COR-L47 (cell line): Measurements from ENCODE around the gene HMCN1.
"Not testable (repeated sequence)": the region's sequence is repeated elsewhere in the genome, so short reads cannot be mapped to it uniquely, and the experiment has no call there.

Experiments used
- DNase-seq: peaks from one replicate; lab custom pipeline; 2025; lab: John Stamatoyannopoulos, UW

HMCN1 gene

DNA sequence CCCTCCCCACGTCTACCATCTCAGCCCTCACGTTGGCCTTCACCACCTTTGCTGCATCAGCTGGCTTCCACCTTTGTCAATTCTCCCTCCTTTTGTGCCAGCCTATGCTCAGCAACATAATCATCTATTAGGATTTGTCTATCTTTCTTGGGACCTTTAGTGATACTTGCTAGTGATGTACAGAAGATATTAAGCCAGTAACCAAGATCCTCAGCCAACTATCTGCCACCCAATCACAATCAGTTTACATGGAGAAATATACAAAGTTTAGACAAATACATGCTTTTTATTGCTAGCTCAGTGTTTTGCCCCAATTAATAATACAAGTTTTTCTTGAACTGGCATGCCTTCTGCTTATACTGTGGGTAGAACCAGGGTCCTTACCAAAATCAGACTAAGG is 468.6 kb downstream of the HMCN1 start:
- no peak for DNase-seq

DNA sequence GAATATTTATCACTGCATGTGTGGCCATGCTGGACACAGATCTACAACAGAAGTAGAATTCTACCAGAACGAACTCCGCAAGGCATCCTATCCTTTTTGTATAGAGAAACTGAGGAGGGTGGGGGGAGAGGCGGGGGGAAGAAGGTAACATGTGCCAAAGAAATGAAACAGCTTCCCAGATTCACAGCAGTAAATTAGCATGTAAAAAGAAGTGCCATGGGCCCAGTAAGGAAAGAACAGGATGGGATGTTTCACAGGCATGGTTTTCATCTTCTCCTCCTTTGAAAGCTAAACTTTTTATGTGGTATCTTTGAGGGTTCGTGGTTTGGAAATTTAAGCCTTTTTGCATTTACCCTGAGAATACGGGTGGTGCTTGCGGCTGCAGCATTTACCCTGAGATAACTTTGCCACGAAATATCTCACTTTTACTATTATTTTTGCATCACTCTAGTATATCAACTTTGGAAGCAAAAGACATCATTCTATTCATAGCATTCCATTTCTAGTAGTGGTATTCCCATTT is 471.9 kb downstream of the HMCN1 start:
- no peak for DNase-seq

DNA sequence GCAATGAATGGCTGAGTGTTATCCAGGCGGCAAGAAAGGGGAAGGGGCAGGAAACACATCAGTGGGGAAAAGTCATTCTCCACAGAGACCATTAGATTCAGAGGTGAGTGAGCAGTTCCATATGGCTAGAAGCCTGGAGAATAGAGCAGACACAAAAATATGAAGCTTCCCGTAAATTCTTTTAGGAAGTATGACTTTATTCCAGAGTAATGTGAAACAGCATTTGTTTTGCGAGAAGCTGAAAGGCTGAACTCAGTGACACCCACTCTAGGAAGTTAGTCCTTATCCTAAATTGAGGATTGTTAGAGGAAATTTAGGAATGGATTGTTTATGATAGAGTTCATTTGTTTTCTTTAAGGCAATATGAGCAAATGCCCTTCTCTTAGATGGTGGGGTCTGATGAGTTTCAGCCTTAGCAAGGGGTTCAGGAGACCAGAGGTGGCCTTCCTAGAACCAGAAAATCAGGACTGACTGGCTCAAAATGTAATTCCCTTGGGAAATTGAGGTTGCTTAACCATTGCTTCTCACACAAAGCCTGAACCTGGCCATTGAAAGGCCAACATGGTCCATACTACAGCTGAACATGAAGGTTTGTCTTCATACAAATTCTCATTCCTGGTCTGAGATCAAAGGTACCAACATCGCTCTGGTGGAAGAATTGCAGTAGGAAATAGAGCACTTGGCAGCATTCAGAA is 473.3 kb downstream of the HMCN1 start:
- DNase-seq = no peak

DNA sequence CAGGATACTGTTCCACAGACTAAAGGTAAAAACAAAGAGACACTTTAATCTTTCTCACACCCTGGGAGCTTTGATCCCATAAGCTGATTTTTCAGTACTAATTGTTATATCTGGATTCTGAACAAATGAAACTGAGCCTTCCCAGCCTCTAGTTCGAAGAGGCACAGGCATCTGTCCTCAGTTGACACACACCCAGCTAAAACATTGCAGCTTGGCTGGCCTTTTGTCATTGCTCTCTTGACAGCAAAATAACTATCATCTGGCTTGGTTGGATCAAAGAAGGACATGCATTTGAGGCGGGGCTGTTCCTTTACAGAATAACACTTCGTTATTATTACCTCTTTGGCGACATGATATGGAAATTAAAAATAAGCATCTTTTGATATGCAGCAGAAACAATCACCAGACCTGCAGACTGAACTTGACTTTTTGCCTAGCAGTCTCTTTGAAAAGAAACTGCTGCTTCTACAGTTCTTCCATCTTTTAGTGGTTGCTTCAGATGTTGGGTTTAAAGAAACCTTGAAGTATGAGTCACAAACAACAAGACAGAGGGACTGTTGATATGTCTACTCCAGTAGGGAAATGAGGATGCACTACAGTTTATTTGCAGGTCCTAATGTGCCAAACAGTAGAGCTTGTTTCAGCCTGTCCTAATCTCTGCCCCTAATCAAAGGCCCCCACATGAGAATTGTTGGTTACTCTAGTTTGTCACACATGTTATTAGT is 474.4 kb downstream of the HMCN1 start:
- no peak for DNase-seq

DNA sequence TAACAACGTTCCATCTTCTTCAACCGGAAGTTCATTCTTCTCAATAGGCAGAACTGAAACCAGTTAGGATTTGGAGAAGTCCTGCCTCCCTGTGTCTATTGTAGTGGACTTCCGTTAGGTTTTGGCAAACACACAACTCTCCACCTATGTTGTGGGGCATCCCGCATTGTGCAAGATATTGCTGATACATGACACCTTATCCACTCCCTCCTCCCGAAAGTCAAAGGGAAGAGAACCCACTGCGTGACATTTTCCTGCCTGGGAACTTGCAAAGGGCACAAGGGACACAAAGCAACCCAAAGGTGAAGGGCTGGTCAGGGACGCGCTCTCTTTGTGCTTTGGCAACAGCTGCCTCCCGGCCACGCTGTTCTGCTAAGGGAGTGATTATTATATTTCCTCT is 476.1 kb downstream of the HMCN1 start:
- DNase-seq = no peak

DNA sequence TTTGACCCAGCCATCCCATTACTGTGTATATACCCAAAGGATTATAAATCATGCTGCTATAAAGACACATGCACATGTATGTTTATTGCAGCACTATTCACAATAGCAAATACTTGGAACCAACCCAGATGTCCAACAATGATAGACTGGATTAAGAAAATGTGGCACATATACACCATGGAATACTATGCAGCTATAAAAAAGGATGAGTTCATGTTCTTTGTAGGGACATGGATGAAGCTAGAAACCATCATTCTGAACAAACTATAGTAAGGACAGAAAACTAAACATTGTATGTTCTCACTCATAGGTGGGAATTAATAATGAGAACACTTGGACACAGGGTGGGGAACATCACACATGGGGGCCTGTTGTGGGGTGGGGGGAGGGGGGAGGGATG is 477.4 kb downstream of the HMCN1 start:
- DNase-seq = not testable (repeated sequence)

DNA sequence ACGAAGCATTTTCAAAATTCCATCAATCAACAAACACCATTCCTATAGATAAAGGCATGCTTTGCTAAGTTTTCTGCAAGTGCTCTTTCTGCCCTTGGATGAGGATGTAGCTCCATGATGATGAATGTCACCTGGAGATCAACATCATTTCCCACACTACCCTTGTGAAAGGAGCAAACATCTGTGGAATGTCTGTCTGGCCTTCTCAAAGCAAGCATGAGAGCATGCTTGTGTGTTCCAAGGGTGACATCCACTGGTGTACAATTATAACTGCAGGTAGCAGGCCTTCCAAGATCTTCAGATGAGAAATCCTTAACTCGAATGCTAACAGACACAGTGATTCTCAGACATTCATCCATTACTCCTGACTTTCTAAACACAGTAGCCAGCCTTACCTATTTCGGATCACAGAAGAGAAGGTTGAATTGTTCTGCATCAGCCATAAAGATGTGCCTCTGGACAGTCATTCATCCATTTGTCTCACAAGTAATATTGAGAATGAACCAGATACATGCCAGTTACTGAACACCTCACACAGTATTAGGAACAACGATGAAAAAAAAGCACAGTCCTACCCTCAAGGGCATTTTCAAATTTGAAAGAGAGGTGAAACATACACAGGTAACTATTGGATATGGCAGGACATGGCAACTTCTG is 478.5 kb downstream of the HMCN1 start:
- DNase-seq = peak; percentile 54

DNA sequence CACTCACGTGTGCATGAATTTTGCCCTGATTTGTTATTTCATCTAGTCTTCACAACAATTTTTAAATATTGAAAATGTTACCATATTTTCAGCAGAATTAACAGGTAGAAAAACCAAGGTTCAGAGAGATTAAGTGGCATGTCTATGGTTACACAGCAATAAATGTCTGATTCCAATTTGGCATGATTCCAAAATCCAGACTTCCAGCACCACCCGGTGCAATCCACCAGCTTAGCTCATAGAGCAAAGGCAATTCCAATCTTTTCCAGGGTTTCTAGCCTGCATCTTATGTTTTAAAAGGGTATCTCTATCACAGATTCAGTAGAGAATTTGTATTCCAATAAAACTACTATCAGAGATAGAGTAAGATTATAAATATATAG is 479.0 kb downstream of the HMCN1 start:
- DNase-seq = no peak

DNA sequence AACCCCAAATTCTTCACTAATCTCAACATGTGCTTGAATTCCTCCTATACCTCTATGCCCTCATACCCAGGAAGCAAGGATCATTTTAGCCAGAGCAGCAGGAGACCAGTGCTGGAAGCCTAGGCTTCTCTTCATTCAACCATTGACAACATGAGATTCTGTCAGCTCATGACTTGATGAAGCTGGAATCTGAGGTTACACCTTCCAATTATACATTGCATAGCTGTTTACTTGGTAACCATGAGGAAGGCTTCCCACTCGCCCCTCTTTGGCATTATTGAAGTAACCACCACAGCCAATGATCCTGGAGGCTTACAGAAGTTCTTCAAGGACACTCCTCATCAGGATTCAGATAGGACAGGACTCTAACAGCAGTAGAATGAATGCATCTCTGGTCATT is 480.6 kb downstream of the HMCN1 start:
- DNase-seq = no peak

DNA sequence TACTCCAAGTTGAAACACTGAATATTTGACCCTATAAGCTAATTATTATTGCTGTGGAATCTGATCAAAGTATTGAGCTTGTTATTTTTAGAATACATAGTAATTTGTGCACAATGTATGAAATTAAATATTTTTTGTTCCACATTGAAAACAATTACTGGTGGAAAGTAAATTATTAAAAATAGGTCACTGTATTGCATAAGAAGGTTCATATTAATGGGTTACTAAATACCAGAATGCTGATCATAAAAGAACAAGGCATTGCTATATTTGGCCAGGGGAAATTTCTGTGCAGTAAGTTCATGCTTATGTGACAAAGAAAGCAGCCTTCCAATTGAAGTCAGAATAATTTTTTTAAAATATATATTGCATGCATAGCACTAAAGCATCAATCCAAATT is 481.4 kb downstream of the HMCN1 start:
- no peak for DNase-seq

DNA sequence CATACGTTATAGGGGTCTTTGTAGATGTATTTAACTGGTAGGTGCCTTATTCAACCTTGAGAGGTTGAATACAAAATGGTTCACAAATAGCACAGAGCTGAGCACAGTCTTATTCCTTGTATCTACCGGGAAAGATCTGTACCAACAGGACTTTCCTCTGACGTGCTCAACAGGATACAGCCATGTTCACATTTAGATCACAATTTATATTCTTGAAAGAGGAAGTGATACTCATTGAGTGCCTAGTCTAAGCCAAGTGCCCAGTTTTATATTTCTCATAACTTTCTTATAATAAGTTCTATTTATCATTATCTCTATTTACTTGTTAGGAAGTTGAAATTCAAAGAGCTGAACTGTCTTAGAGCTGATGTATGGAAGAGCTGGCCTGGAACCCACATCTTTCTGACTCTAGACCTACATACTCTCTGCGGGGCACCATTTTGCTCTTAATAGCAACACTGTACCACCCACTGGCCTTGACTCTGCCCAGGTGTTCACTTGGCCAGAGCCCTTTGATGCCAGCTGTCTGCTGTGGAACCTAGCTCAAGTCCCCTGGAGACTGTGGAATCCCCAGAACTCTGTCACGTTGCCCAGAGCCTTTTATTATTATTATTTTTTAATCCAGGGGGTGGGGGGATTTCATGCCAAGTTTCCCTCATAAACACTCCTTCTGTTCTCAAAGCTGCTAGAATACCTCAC is 484.6 kb downstream of the HMCN1 start:
- DNase-seq = no peak

DNA sequence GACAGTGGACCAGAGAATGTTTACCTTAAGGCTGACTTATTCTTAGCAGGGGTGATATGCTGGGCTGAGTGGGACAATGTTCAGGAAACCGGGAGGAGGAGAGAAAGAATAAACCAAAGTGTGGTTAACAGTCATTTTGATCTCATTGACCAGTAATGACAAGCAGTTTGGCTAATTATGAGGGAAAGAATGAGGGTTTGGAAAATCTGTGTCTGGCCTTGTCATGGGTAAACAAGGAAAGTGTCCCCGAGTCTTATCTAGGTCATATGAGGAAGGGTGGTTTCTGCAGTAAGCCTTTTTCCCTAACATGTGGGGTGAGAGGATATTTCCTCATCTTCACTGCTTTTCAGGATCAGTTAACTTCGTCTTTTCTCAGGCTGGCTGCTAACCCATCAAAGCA is 485.9 kb downstream of the HMCN1 start:
- no peak for DNase-seq

DNA sequence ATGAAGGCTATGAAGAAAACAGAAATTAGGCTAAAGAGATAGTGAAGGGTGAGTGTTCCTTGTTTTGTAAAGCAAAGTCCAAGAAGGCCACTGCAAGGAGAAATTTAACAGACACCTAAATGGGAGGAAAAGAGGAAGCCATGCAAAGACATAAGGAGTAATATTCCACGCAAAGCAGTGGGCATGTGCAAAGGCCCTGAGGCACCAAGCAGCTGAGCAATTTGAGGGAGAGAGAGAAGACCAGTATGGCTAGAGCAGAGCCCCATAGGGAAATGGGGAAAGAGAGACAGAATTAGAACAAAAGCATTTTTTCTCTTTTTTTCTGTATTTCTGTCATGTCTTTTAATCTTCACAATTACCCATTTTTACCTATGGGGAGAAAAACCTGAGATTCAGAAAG is 486.7 kb downstream of the HMCN1 start:
- DNase-seq = no peak

DNA sequence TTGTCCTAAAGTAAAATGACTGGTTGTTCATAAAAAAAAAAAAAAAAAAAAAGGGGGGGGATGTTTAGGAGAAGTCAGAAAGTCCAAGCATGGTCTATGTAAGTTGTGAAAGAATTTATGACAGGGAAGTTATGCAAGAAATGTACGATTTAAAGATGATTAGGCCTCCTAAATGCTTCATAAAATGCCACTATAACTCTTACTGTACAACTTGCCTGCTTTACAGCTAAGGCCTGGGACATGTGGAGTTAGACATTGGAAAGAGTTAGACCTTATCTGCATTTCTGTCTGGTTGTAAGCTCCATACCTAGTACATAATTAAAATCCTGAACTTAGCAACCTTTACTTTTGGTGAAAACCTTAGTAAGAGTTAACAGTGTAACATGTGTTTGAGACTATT is 490.9 kb downstream of the HMCN1 start:
- DNase-seq = no peak

DNA sequence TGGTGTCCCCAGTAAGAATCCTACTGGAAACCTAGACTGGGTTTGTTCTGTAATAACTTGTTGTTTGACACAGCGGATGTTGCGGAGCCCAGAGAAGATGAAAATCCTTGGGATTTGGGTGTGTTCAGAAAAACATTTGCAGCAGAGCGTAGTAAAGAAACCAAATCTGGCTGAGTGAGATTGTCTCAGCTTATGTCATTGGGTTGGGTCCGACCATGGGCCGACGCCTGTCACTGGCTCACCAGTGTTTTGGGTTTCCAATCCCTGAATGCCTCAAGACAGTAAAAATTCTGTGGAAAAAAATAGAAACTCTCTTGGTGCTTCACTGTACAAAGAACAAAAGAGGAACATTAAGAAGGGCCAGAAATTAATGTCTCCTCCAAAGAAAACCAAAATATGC is 494.6 kb downstream of the HMCN1 start:
- DNase-seq = no peak

DNA sequence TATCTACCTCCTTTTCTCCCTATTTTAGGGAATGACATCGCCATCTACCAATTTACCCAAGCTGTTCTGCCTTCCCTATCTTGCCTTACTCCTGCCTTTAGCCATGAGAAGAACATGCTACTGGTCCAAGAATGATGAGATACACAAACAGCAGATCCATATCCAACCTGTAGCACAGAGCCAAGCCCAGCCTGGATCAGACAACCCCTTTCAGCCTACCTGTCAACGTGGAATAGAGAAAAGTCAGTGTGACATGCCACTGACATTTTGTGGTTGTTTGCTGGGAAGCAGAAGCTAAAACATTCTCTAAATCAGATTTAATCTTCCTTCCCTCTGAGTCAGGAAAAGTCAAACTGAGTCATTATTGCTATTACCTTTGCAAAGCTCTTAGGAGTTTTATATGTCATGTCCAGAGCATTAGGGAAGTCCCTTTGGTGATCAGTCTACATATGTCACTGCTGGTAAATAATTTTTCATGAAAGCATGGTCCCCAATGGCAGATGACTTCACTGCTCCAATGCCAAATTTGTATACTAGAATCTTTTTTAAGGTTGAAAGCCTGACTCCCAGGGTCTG is 497.8 kb downstream of the HMCN1 start:
- no peak for DNase-seq

DNA sequence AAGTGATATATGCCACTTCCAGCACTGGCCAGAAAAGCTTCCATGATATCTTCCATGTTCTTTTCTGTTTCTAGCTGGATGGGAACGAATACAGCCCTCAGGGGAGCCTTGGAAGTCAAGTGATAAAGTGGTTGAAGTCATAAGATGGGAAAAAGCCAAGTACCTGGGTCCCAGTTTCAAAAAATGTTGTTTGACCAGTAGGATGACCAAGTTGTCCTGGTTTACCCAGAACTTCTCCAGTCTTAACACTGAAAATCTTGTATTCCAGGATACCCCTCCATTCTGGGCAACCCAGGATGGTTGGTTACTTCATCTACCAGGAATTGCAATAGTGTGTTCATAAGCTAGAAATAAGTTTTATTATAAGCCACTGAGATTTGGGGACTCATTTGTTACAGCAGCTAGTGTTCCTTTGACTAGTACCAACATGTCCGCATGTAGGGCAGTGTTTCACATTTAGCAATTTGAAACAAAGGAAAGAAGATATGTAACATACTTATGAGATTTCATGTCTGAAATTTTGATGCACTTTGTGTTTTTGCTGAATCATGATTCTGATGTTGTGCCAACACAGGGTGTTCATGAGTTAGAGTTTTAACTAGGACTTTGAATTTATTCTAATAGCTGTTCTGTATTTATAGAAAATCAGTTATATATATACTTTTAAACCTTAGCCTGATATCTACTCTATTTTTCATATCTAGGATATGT is 500.9 kb downstream of the HMCN1 start:
- DNase-seq = no peak

DNA sequence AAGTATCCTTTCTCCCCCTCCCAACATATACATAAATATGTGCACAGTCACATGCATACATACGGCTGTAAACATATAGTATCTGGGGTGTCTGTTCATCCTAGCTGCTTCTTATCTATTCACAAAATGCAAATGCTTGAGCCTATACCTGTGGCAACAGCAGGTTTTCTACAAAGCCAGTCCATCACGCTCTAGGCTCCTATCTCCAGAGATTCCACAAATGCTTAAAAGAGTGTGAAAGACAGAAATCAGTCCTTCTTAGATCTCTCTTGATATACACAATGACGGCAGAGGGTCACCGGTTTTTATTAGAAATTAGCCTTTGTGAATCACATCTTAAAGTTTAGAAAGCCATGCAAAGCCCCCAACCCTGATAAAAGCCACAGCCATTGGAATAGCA is 501.5 kb downstream of the HMCN1 start:
- no peak for DNase-seq

DNA sequence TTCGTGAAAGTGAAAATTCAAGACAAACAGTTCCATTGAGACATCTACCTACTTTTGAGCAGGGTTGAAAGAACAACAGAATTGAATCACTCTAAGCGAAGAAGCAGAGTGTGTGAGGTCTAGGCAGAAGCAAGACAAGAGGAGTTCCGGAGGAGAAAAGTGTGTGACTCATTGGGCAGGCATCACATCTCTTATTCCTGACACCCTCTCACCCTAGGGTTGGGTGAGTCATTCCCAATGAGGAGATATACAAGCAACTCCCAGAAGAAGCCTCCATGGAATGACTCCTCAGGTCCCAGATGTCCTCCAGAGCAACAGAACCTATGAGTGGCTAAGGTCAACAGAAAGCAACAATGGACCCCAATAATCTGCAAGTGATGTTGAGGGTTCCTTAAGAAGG is 502.7 kb downstream of the HMCN1 start:
- no peak for DNase-seq

DNA sequence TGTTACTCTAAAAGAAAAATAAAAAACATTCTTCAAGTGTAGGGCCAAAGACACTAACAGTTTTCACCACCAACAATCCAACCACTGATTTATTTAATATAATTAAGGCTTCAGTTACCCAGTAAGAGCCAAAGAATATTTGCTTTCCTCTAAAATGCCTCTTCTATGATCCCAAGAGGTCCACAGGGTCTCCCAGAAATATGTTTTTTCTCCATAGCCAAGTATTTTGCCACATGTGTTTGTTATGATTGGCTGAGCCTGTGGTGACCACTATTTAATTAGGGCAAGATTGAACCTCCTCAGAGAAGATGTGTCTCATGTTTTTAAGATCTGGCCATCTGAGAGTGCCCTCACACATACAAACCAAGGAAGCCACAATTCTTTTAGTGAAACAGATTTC is 505.0 kb downstream of the HMCN1 start:
- no peak for DNase-seq

DNA sequence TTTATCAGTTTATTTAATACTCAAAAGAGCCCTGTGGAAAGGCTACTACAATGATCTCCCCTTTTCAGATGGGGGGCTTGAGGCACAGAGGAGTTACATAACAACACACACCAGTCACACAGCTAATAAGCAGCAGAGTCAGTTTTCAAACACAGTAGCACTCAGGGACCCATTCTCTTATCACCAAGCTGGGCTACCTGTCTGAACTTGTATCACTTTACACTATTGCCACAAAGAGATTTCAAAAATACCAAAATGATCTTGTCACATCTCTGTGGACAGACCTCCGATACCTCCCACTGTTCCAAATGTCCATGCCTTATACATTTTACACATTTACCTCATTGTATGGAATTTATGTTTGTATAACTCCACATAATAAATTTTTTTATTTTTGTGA is 506.2 kb downstream of the HMCN1 start:
- no peak for DNase-seq
